Measurements from ENCODE around the gene FGFR4. TPM values are rescaled to one million over a fixed set of nuclear protein-coding genes. Genes with fewer than 3 reads are reported as not detected.

FGFR4 gene
- polyA plus RNA-seq, 1 experiment: 5.8 TPM

DNA sequence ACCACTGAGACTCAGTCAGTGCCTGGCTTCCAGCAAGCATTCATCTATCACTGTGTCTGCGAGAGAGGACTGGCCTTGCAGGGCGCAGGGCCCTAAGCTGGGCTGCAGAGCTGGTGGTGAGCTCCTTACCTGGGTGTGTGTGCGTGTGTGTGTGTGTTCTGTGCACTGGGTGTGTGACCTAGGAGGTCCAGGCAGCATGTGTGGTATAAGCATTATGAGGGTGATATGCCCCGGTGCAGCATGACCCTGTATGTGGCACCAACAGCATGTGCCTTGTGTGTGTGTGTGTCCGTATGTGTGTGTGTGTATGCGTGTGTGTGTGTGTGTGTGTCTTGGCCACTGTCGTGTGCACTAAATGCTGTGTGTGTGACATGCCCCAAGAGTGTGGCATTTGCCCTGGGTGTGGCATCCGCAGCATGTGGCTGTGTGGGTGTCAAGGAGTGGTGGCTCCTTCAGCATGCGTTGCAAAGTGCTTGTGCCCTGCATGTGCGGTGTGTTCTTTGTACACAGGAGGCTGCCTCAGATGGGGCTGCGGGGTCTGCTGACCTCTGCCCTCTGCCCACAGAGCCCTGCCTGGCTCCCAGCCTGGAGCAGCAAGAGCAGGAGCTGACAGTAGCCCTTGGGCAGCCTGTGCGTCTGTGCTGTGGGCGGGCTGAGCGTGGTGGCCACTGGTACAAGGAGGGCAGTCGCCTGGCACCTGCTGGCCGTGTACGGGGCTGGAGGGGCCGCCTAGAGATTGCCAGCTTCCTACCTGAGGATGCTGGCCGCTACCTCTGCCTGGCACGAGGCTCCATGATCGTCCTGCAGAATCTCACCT, 3.3 kb downstream of the FGFR4 start:
- CTCF ChIA-PET: interaction anchor here (0.9 to 1.1 kb wide), 4 partner anchors 18 to 24 kb away, joined by 3 to 5 read pairs (median 3); no protein-coding TSS in a partner anchor
- POLR2A ChIA-PET: no interaction called here
- no peaks in the 10 kb centered on the region for H3K9me3 ChIP-seq (ENCODE audit: control insufficient read depth, insufficient read depth, low read length)
- no peak for DNase-seq (ENCODE audit: low read depth, low spot score)
- no peak overlapping the region for H3K4me3 ChIP-seq (ENCODE audit: low read depth, low read length)
- peaks cover 11% of the 10 kb centered on the region for H3K27me3 ChIP-seq (ENCODE audit: control insufficient read depth, insufficient read depth, low read length)
- TF ChIP-seq, protein P1, sequence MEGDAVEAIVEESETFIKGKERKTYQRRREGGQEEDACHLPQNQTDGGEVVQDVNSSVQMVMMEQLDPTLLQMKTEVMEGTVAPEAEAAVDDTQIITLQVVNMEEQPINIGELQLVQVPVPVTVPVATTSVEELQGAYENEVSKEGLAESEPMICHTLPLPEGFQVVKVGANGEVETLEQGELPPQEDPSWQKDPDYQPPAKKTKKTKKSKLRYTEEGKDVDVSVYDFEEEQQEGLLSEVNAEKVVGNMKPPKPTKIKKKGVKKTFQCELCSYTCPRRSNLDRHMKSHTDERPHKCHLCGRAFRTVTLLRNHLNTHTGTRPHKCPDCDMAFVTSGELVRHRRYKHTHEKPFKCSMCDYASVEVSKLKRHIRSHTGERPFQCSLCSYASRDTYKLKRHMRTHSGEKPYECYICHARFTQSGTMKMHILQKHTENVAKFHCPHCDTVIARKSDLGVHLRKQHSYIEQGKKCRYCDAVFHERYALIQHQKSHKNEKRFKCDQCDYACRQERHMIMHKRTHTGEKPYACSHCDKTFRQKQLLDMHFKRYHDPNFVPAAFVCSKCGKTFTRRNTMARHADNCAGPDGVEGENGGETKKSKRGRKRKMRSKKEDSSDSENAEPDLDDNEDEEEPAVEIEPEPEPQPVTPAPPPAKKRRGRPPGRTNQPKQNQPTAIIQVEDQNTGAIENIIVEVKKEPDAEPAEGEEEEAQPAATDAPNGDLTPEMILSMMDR (IDR thresholded peaks at IDR 0.05; ENCODE audit: low read depth, low read length): no peak
- no peak overlapping the region for H3K27ac ChIP-seq (ENCODE audit: low read depth, low read length)

DNA sequence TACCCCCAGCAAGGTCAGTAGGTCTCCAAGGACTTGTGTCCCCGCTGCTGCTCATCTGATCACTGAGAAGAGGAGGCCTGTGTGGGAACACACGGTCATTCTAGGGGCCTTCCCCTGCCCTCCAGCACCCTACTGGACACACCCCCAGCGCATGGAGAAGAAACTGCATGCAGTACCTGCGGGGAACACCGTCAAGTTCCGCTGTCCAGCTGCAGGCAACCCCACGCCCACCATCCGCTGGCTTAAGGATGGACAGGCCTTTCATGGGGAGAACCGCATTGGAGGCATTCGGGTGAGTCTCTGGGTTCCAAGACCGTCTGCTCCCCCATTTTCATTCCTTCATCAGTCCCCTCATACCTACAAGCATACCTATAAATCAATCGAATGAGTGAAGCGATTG, 4.1 kb downstream of the FGFR4 start:
- Histone ChIP-seq H3K27me3 (ENCODE audit: control insufficient read depth, insufficient read depth, low read length) (peaks cover 8% of the 10 kb centered on the region), H3K27ac (ENCODE audit: low read depth, low read length) (no peak overlapping the region), H3K9me3 (ENCODE audit: control insufficient read depth, insufficient read depth, low read length) (no peaks in the 10 kb centered on the region; the same call in 1 of the 2 replicates), H3K4me3 (ENCODE audit: low read depth, low read length) (no peak overlapping the region)
- TF ChIP-seq, protein P1 (IDR thresholded peaks at IDR 0.05; ENCODE audit: low read depth, low read length): no peak
- DNase-seq (ENCODE audit: low read depth, low spot score): no peak
- POLR2A ChIA-PET: no interaction called here
- CTCF ChIA-PET: no interaction called here

DNA sequence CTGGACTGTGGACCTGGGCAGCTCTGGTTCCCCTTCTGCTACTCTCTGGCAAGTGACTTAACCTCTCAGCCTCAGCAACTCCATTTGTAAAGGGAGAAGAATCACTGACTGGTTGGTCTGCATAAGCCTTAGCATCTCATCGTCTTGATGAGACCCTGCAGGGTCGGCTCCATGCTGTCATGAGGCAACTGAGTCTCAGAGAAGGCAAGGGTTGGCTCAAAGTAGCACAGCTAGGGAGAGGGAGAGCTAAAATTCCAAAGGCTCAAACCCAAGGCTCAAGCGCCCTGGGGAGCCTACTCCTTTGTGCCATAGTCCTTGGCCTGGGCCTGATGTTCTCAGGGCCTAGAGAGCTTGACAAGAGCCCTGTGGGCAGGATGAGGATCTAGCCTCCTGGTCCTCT, 4.5 kb downstream of the FGFR4 start:
- Histone ChIP-seq H3K27ac (ENCODE audit: low read depth, low read length) (no peak overlapping the region), H3K27me3 (ENCODE audit: control insufficient read depth, insufficient read depth, low read length) (peaks cover 8% of the 10 kb centered on the region), H3K4me3 (ENCODE audit: low read depth, low read length) (no peak overlapping the region), H3K9me3 (ENCODE audit: control insufficient read depth, insufficient read depth, low read length) (no peaks in the 10 kb centered on the region; the same call in 1 of the 2 replicates)
- ChIA-PET CTCF (no interaction called here), POLR2A (no interaction called here)
- no peak for DNase-seq (ENCODE audit: low read depth, low spot score)
- TF ChIP-seq, protein P1 (IDR thresholded peaks at IDR 0.05; ENCODE audit: low read depth, low read length): no peak

DNA sequence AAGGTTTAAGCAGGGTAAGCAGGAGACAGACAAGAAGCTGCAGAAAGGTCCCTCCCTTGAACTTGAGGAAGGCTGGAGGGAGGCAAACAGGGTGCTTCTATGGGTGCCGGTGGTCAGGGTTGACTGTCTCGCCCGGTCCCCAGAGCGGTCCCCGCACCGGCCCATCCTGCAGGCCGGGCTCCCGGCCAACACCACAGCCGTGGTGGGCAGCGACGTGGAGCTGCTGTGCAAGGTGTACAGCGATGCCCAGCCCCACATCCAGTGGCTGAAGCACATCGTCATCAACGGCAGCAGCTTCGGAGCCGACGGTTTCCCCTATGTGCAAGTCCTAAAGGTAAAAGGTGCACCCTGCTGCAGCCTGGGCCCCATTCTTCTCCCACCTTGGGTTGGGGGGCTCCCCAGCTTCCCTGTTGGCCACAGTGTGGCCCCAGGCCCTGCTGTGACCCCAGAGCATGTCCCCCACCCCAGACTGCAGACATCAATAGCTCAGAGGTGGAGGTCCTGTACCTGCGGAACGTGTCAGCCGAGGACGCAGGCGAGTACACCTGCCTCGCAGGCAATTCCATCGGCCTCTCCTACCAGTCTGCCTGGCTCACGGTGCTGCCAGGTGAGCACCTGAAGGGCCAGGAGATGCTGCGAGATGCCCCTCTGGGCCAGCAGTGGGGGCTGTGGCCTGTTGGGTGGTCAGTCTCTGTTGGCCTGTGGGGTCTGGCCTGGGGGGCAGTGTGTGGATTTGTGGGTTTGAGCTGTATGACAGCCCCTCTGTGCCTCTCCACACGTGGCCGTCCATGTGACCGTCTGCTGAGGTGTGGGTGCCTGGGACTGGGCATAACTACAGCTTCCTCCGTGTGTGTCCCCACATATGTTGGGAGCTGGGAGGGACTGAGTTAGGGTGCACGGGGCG, 5.7 kb downstream of the FGFR4 start:
- TF ChIP-seq, protein P1 (IDR thresholded peaks at IDR 0.05; ENCODE audit: low read depth, low read length): no peak
- peaks cover 8% of the 10 kb centered on the region for H3K27me3 ChIP-seq (ENCODE audit: control insufficient read depth, insufficient read depth, low read length)
- POLR2A ChIA-PET: no interaction called here
- H3K9me3 ChIP-seq (ENCODE audit: control insufficient read depth, insufficient read depth, low read length): no peaks in the 10 kb centered on the region; the same call in 1 of the 2 replicates
- no peak for DNase-seq (ENCODE audit: low read depth, low spot score)
- no peak overlapping the region for H3K27ac ChIP-seq (ENCODE audit: low read depth, low read length)
- CTCF ChIA-PET: interaction anchor here (1.7 kb wide), 1 partner anchor 20 kb away, joined by 4 read pairs; no protein-coding TSS in a partner anchor
- H3K4me3 ChIP-seq (ENCODE audit: low read depth, low read length): no peak overlapping the region
